HCT116 (cell line): ENCODE results near the gene LAMC3. TPM values are rescaled to one million over a fixed set of nuclear protein-coding genes. Genes with fewer than 3 reads are reported as not detected.

Experiments
- ATAC-seq: fragments of 200-7000 bp; cut with Tn5 transposase; 2 replicates; pipeline ENCODE4 v1.9.1; 2020; ENCODE audit warnings: mild to moderate bottlenecking, moderate library complexity
- BruUV-seq: library from RNA; stranded (reverse); fragments of 400-500 nt; replicated peaks from 2 replicates; lab custom pipeline; 2021; lab: Mats Ljungman, UMichigan
- CTCF ChIA-PET: fragments of 300-600 bp; sonication (Branson Sonifier 250); formaldehyde crosslinking; loops from one replicate; lab custom pipeline; 2021; ENCODE audit warnings: antibody characterized with exemption; lab: Charles Lee
- POLR2A ChIA-PET: fragments of 300-600, 350-600 bp; sonication (Branson Sonifier 250); formaldehyde crosslinking; loops from one replicate; lab custom pipeline; 2021; ENCODE audit warnings: antibody characterized with exemption; lab: Charles Lee
- RAD21 ChIA-PET, 2 experiments: fragments of 300-600 bp; sonication (Branson Sonifier 250); formaldehyde crosslinking; loops; one replicate each; lab custom pipeline; 2023; ENCODE audit warnings: low total read pairs in 2 of 2; ENCODE audit not compliant: uncharacterized antibody in 2 of 2, unreplicated experiment in 2 of 2, low non-redundant PET in 1 of 2; lab: Charles Lee
- DNase-seq: peaks from one replicate; pipeline ENCODE4 v3.0.0-alpha.2; 2010; ENCODE audit warnings: low read depth, low spot score
- H2AFZ ChIP-seq: fragments of 200-600 bp; shearing (Covaris generic), sonication (generic); 2 replicates; pipeline ENCODE4 v1.6.1; 2017; ENCODE audit warnings: low read depth, mixed run types, mixed read lengths, antibody characterized with exemption, low read length; ENCODE audit not compliant: poor library complexity, severe bottlenecking
- H3K27ac ChIP-seq: 2 replicates; pipeline ENCODE4 v1.5.1; 2012; ENCODE audit warnings: low read depth, low read length
- H3K27me3 ChIP-seq: fragments of 200-600 bp; sonication (generic); 2 replicates; pipeline ENCODE4 v1.6.1; 2016; ENCODE audit warnings: mixed run types, low read length, mixed read lengths; ENCODE audit not compliant: insufficient read depth
- H3K36me3 ChIP-seq, 2 experiments: fragments of 200-500 bp in 1 of 2; fragments of 200-600 bp in 1 of 2; sonication (Bioruptor generic) in 1 of 2; sonication (generic) in 1 of 2; 2 replicates each; pipeline versions ENCODE4 v1.5.1 to v1.6.1; 2014 to 2016; ENCODE audit warnings: low read length in 2 of 2, inconsistent platforms in 1 of 2, mixed read lengths in 1 of 2, mixed run types in 1 of 2; ENCODE audit not compliant: insufficient read depth in 2 of 2, control insufficient read depth in 1 of 2
- H3K4me1 ChIP-seq, 2 experiments: fragments of 200-600 bp in 1 of 2; sonication (generic) in 1 of 2; 2 replicates each; pipeline versions ENCODE4 v1.5.1 to v1.6.1; 2012 to 2017; ENCODE audit warnings: low read length in 2 of 2, inconsistent platforms in 1 of 2, mild to moderate bottlenecking in 1 of 2, mixed read lengths in 1 of 2, mixed run types in 1 of 2, moderate library complexity in 1 of 2; ENCODE audit not compliant: insufficient read depth in 2 of 2, control insufficient read depth in 1 of 2
- H3K4me2 ChIP-seq: fragments of 200-600 bp; sonication (generic); 2 replicates; pipeline ENCODE4 v1.6.1; 2017; ENCODE audit warnings: mixed run types, low read length, mixed read lengths
- H3K4me3 ChIP-seq, 2 experiments: fragments of 200-600 bp in 1 of 2; sonication (generic) in 1 of 2; replicated peaks in 1 of 2; 2 replicates each; pipeline ENCODE4 v1.5.1; 2011 to 2016; ENCODE audit warnings: low read length in 2 of 2, control low read depth in 1 of 2, low read depth in 1 of 2, mild to moderate bottlenecking in 1 of 2, mixed read lengths in 1 of 2, mixed run types in 1 of 2
- H3K79me2 ChIP-seq: fragments of 200-600 bp; sonication (generic); 2 replicates; pipeline ENCODE4 v1.6.1; 2017; ENCODE audit warnings: mild to moderate bottlenecking, mixed run types, low read length, moderate library complexity, mixed read lengths; ENCODE audit not compliant: insufficient read depth
- H3K9ac ChIP-seq: fragments of 200-600 bp; sonication (generic); 2 replicates; pipeline ENCODE4 v1.6.1; 2016; ENCODE audit warnings: low read length, mixed read lengths
- H3K9me2 ChIP-seq: fragments of 200-600 bp; sonication (generic), shearing (Covaris generic); 2 replicates; pipeline ENCODE4 v1.6.1; 2017; ENCODE audit warnings: mixed run types, mild to moderate bottlenecking, moderate library complexity; ENCODE audit not compliant: insufficient read depth
- H3K9me3 ChIP-seq, 2 experiments: fragments of 200-500 bp in 1 of 2; fragments of 200-600 bp in 1 of 2; sonication (Bioruptor generic) in 1 of 2; sonication (generic) in 1 of 2; 2 replicates each; pipeline ENCODE4 v1.6.1; 2014 to 2017; ENCODE audit warnings: low read length in 2 of 2, mixed read lengths in 2 of 2, inconsistent platforms in 1 of 2, low read depth in 1 of 2, mild to moderate bottlenecking in 1 of 2, mixed run types in 1 of 2, moderate library complexity in 1 of 2; ENCODE audit not compliant: control insufficient read depth in 1 of 2, insufficient read depth in 1 of 2
- H4K20me1 ChIP-seq: fragments of 200-600 bp; sonication (generic), shearing (Covaris generic); 2 replicates; pipeline ENCODE4 v1.6.1; 2017; ENCODE audit warnings: mixed run types, mild to moderate bottlenecking, moderate library complexity; ENCODE audit not compliant: insufficient read depth
- CBX3 ChIP-seq: IDR thresholded peaks from 2 replicates; pipeline ENCODE4 v1.6.1; 2012; ENCODE audit warnings: low read depth
- CEBPB ChIP-seq: IDR thresholded peaks from 2 replicates; pipeline ENCODE4 v1.6.1; 2012; ENCODE audit warnings: low read depth
- CTCF ChIP-seq, 3 experiments: fragments of 200-600 bp in 1 of 3; sonication (generic) in 1 of 3; IDR thresholded peaks in 2 of 3; conservative IDR thresholded peaks in 1 of 3; 2 replicates each; pipeline ENCODE4 v1.5.1; 2012 to 2017; ENCODE audit warnings: low read depth in 2 of 3, low read length in 2 of 3, antibody characterized with exemption in 1 of 3, borderline replicate concordance in 1 of 3, control low read depth in 1 of 3, mild to moderate bottlenecking in 1 of 3, mixed read lengths in 1 of 3, mixed run types in 1 of 3, moderate library complexity in 1 of 3; ENCODE audit not compliant: insufficient read depth in 1 of 3
- EGR1 ChIP-seq: IDR thresholded peaks from 2 replicates; pipeline ENCODE4 v1.6.1; 2012; ENCODE audit warnings: low read depth
- ELF1 ChIP-seq: IDR thresholded peaks from 2 replicates; pipeline ENCODE4 v1.6.1; 2012; ENCODE audit warnings: low read depth, borderline replicate concordance
- EZH2 ChIP-seq: fragments of 200-600 bp; sonication (generic); IDR thresholded peaks from 2 replicates; pipeline ENCODE4 v1.6.1; 2017; ENCODE audit warnings: antibody characterized with exemption, mixed run types
- FOSL1 ChIP-seq: IDR thresholded peaks from 2 replicates; pipeline ENCODE4 v1.6.1; 2012; ENCODE audit warnings: low read depth
- JUND ChIP-seq: IDR thresholded peaks from 2 replicates; pipeline ENCODE4 v1.6.1; 2012
- MAX ChIP-seq: IDR thresholded peaks from 2 replicates; pipeline ENCODE4 v1.6.1; 2012
- POLR2A ChIP-seq: IDR thresholded peaks from 2 replicates; pipeline ENCODE4 v1.7.0; 2011; ENCODE audit warnings: borderline replicate concordance; ENCODE audit not compliant: insufficient read depth, insufficient read length; ENCODE audit errors: extremely low read depth
- POLR2AphosphoS5 ChIP-seq: IDR thresholded peaks from 2 replicates; pipeline ENCODE4 v1.6.1; 2011; ENCODE audit warnings: mild to moderate bottlenecking, low read depth, low read length, moderate library complexity
- REST ChIP-seq: IDR thresholded peaks from 2 replicates; pipeline ENCODE4 v1.6.1; 2012; ENCODE audit warnings: low read depth
- SIN3A ChIP-seq: IDR thresholded peaks from 2 replicates; pipeline ENCODE4 v1.6.1; 2012; ENCODE audit warnings: low read depth
- YY1 ChIP-seq: IDR thresholded peaks from 2 replicates; pipeline ENCODE4 v1.6.1; 2011; ENCODE audit warnings: low read length, low read depth, moderate library complexity, mild to moderate bottlenecking; ENCODE audit not compliant: insufficient replicate concordance; ENCODE audit errors: extremely low read depth
- ZFX ChIP-seq: fragments of 450-650 bp; IDR thresholded peaks from 2 replicates; pipeline ENCODE4 v1.6.1; 2017
- ZNF274 ChIP-seq: fragments of 200-500 bp; sonication (Bioruptor generic); IDR thresholded peaks from 2 replicates; pipeline ENCODE4 v1.6.1; 2014; ENCODE audit warnings: mild to moderate bottlenecking, low read depth, low read length, inconsistent platforms
- intact Hi-C: fragments of 100-400 bp; cut with micrococcal nuclease; formaldehyde crosslinking; loops from 2 replicates; pipeline ENCODE4 v1.10.0; 2022
- total RNA-seq: library from RNA; stranded (reverse); gene quantifications from one replicate; pipeline ENCODE4 v1.2.1, GENCODE V29; 2021; ENCODE audit not compliant: unreplicated experiment

The LAMC3 gene
- total RNA-seq, 1 experiment from 2014 or later = 7.7 TPM

GRCh38 chr9:131011274-131012022, 2.5 kb downstream of the LAMC3 start (continued):
- TF ChIP-seq FOSL1 = no peak
- no peak for TF ChIP-seq JUND
- TF ChIP-seq, all 23 proteins: peak for 0

GRCh38 chr9:131012023-131012334, 3.0 kb downstream of the LAMC3 start:
- ATAC-seq (no peak), DNase-seq (no peak)
- H3K4me2 ChIP-seq = no peak overlapping the region
- H3K9ac ChIP-seq = no peak overlapping the region
- H3K27ac ChIP-seq = no peak overlapping the region
- no peak overlapping the region for H2AFZ ChIP-seq
- POLR2A ChIA-PET = no interaction called here
- no peaks in the 10 kb centered on the region for H3K79me2 ChIP-seq
- CTCF ChIA-PET = interaction anchor here (0.9 to 1.6 kb wide), 3 partner anchors 14 to 325 kb away, joined by 3 to 5 read pairs (median 3); no protein-coding TSS in a partner anchor
- no TSS peak for BruUV-seq
- no peaks in the 10 kb centered on the region for H3K9me3 ChIP-seq
- H3K27me3 ChIP-seq = no peaks in the 10 kb centered on the region
- H4K20me1 ChIP-seq = no peaks in the 10 kb centered on the region
- H3K4me3 ChIP-seq = no peak overlapping the region
- intact Hi-C loops = no loop called here
- no peaks in the 10 kb centered on the region for H3K36me3 ChIP-seq
- peaks cover 3 to 14% of the 10 kb centered on the region in 2 experiments for H3K4me1 ChIP-seq
- no peak for TF ChIP-seq ELF1
- no peak for TF ChIP-seq EGR1
- no peak for TF ChIP-seq CBX3
- TF ChIP-seq JUND = no peak
- TF ChIP-seq YY1 = no peak
- TF ChIP-seq ZFX = no peak
- TF ChIP-seq MAX = no peak
- TF ChIP-seq CTCF (IDR thresholded peaks at IDR 0.05 in 2 of 3, conservative IDR thresholded peaks at IDR 0.05 in 1 of 3; ENCODE audit: borderline replicate concordance in 1 of 3, insufficient read depth in 1 of 3, low read depth in 2 of 3, low read length in 2 of 3) = no peak
- TF ChIP-seq SIN3A = no peak
- no peak for TF ChIP-seq REST
- TF ChIP-seq EZH2 = no peak
- TF ChIP-seq CEBPB = no peak
- no peak for TF ChIP-seq POLR2A
- TF ChIP-seq ZNF274 = no peak
- no peak for TF ChIP-seq POLR2AphosphoS5
- RAD21 ChIA-PET = no interaction called here
- H3K9me2 ChIP-seq = no peaks in the 10 kb centered on the region
